Measurements from ENCODE around the gene KRTAP10-10.

DNA sequence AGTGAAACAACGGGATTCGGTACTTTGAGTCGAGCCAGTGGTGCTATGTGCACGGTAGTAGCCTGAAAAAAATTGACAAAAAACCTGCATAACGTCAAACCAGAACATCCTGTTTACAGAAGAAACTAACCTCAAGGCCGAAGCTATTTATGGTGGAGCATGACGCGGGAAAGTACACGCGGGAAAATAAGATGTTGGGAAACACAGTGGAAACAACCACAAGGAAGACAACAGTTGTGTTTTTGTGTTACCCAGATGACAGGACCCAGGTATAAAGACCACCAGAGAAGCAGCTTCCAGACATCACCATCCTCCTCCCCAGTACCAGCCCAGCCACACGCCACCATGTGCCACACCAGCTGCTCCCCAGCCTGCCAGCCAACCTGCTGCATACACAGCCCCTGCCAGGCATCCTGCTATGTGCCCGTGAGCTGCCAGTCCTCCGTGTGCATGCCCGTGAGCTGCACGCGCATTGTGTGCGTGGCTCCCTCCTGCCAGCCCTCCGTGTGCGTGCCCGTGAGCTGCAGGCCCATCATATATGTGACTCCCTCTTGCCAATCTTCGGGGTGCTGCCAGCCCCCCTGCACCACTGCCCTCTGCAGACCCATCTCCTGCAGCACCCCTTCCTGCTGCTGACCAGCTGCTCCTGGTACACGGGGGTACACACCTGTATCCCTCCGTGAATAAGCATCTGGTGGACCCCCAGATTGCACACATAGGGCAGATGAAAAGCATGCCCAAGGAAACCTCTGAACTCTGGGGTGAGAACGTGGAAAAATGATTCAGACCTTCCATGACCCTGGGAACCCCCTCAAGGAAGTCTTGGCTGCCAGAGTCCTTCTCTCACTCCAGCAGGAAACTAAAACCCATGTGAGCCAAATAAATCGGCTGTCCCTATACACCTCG lies 20.7 kb downstream of the KRTAP10-10 start, which contains the start of gene KRTAP12-3:
- TF ChIP-seq CTCF (IDR thresholded peaks at IDR 0.05) (no peak), POLR2A (IDR thresholded peaks at IDR 0.05) (no peak)
